A673 (cell line): Measurements from ENCODE around the gene SCRN2. TPM values are rescaled to one million over a fixed set of nuclear protein-coding genes. Genes with fewer than 3 reads are reported as not detected.

Experiments used
- BruUV-seq: library from RNA; stranded (reverse); fragments of 400-500 nt; replicated peaks from 2 replicates; lab custom pipeline; 2021; lab: Mats Ljungman, UMichigan
- CTCF ChIA-PET: fragments of 300-600 bp; sonication (Branson Sonifier 250); formaldehyde crosslinking; loops from one replicate; lab custom pipeline; 2022; ENCODE audit warnings: antibody characterized with exemption; lab: Charles Lee
- POLR2A ChIA-PET: fragments of 300-600 bp; sonication (Branson Sonifier 250); formaldehyde crosslinking; loops from one replicate; lab custom pipeline; 2022; ENCODE audit warnings: antibody characterized with exemption; ENCODE audit not compliant: low non-redundant PET; lab: Charles Lee
- DNase-seq: peaks from one replicate; pipeline ENCODE4 v3.0.0-alpha.2; 2015; ENCODE audit warnings: low spot score
- H3K27ac ChIP-seq: fragments of 200-600 bp; sonication (generic); 2 replicates; pipeline ENCODE4 v1.5.1; 2016; ENCODE audit warnings: mixed run types, low read depth, mild to moderate bottlenecking, mixed read lengths, antibody characterized with exemption, low read length; ENCODE audit not compliant: poor library complexity, severe bottlenecking
- H3K27me3 ChIP-seq: fragments of 200-600 bp; sonication (generic); replicated peaks from 2 replicates; pipeline ENCODE4 v1.6.1; 2017; ENCODE audit warnings: mixed run types, low read depth, mild to moderate bottlenecking, mixed read lengths, antibody characterized with exemption, low read length; ENCODE audit not compliant: insufficient read depth, poor library complexity
- H3K36me3 ChIP-seq: fragments of 200-600 bp; sonication (generic); 2 replicates; pipeline ENCODE4 v1.6.1; 2016; ENCODE audit warnings: mixed run types, mild to moderate bottlenecking, mixed read lengths, antibody characterized with exemption, low read length; ENCODE audit not compliant: insufficient read depth, poor library complexity, severe bottlenecking
- H3K4me1 ChIP-seq: fragments of 200-600 bp; sonication (generic); 2 replicates; pipeline ENCODE4 v1.6.1; 2017; ENCODE audit warnings: mixed run types, mild to moderate bottlenecking, mixed read lengths, antibody characterized with exemption, low read length; ENCODE audit not compliant: insufficient read depth, poor library complexity, severe bottlenecking
- H3K4me3 ChIP-seq: fragments of 200-600 bp; sonication (generic); 2 replicates; pipeline ENCODE4 v1.5.1; 2016; ENCODE audit warnings: low read depth, mixed run types, mild to moderate bottlenecking, mixed read lengths, low read length; ENCODE audit not compliant: poor library complexity, severe bottlenecking
- H3K9me3 ChIP-seq: fragments of 200-600 bp; sonication (generic); 2 replicates; pipeline ENCODE4 v1.6.1; 2016; ENCODE audit warnings: mixed run types, low read depth, mild to moderate bottlenecking, mixed read lengths, antibody characterized with exemption, low read length; ENCODE audit not compliant: poor library complexity, severe bottlenecking
- CTCF ChIP-seq: fragments of 300-800, 200-600 bp; sonication (generic); conservative IDR thresholded peaks from 2 replicates; pipeline ENCODE4 v1.5.1; 2017; ENCODE audit warnings: low read depth, mild to moderate bottlenecking, antibody characterized with exemption, low read length, moderate library complexity, mixed read lengths
- EZH2 ChIP-seq: fragments of 200-600 bp; sonication (generic); IDR thresholded peaks from 2 replicates; pipeline ENCODE4 v1.6.1; 2017; ENCODE audit warnings: borderline replicate concordance, low read depth, mild to moderate bottlenecking, mixed read lengths, antibody characterized with exemption, low read length; ENCODE audit not compliant: poor library complexity, severe bottlenecking
- intact Hi-C: fragments of 100-400 bp; cut with micrococcal nuclease; formaldehyde crosslinking; loops from one replicate; pipeline ENCODE4 v1.10.0; 2022; ENCODE audit not compliant: unreplicated experiment
- total RNA-seq: library from RNA; stranded (reverse); gene quantifications from 2 replicates; pipeline ENCODE4 v1.2.3, GENCODE V29; 2021

Gene SCRN2
- total RNA-seq, 1 experiment from 2014 or later, result 6.2 TPM

- intact Hi-C loops, result no loop called here
- no peaks in the 10 kb centered on the region for H3K9me3 ChIP-seq
- no peak for DNase-seq
- ChIA-PET CTCF (no interaction called here), POLR2A (no interaction called here)
- H3K27me3 ChIP-seq, result no peaks in the 10 kb centered on the region
- no peak overlapping the region for H3K27ac ChIP-seq
- no TSS peak for BruUV-seq
- H3K4me3 ChIP-seq, result no peak overlapping the region
- H3K36me3 ChIP-seq, result no peaks in the 10 kb centered on the region
- no peaks in the 10 kb centered on the region for H3K4me1 ChIP-seq
- no peak for TF ChIP-seq EZH2
- no peak for TF ChIP-seq CTCF
Observed at GRCh38 chr17:47808830-47809480, 32.1 kb downstream of the SCRN2 start.

- H3K27ac ChIP-seq, result no peak overlapping the region
- H3K9me3 ChIP-seq, result no peaks in the 10 kb centered on the region
- POLR2A ChIA-PET, result no interaction called here
- TF ChIP-seq EZH2 (no peak), CTCF (no peak)
- H3K4me3 ChIP-seq, result no peak overlapping the region
- H3K4me1 ChIP-seq, result no peaks in the 10 kb centered on the region
- intact Hi-C loops, result no loop called here
- no peaks in the 10 kb centered on the region for H3K36me3 ChIP-seq
- no peaks in the 10 kb centered on the region for H3K27me3 ChIP-seq
- BruUV-seq, result no TSS peak
- no peak for DNase-seq
- CTCF ChIA-PET, result no interaction called here
Observed at GRCh38 chr17:47808036-47808829, 32.8 kb downstream of the SCRN2 start.

- H3K27ac ChIP-seq, result no peak overlapping the region
Observed at GRCh38 chr17:47807421-47807820, 33.7 kb downstream of the SCRN2 start.

More at GRCh38 chr17:47807421-47807820, 33.7 kb downstream of the SCRN2 start:
- Histone ChIP-seq H3K4me1 (no peaks in the 10 kb centered on the region), H3K27me3 (no peaks in the 10 kb centered on the region), H3K36me3 (no peaks in the 10 kb centered on the region), H3K4me3 (no peak overlapping the region), H3K9me3 (no peaks in the 10 kb centered on the region)
- BruUV-seq, result no TSS peak
- no peak for DNase-seq
- TF ChIP-seq EZH2, result no peak
- no peak for TF ChIP-seq CTCF
- ChIA-PET POLR2A (no interaction called here), CTCF (no interaction called here)
- intact Hi-C loops, result no loop called here
